Endometrium (tissue), 2 donors: Measurements from ENCODE around the gene KCNK6.

ENCODE experiments used
- FAIRE-seq: peaks from 2 replicates; lab custom pipeline; 2012; peaks lifted over from hg19 to GRCh38; lab: Jason Lieb, UNC
- donor health status: control.
- donor health status: control.

The KCNK6 gene

GRCh38 chr19:38319421-38320258, at the start of gene KCNK6:
Gene KCNK6 (plus strand): TSS chr19:38319845. CDS start chr19:38319951, 106 bp downstream.
- no peak for FAIRE-seq

DNA sequence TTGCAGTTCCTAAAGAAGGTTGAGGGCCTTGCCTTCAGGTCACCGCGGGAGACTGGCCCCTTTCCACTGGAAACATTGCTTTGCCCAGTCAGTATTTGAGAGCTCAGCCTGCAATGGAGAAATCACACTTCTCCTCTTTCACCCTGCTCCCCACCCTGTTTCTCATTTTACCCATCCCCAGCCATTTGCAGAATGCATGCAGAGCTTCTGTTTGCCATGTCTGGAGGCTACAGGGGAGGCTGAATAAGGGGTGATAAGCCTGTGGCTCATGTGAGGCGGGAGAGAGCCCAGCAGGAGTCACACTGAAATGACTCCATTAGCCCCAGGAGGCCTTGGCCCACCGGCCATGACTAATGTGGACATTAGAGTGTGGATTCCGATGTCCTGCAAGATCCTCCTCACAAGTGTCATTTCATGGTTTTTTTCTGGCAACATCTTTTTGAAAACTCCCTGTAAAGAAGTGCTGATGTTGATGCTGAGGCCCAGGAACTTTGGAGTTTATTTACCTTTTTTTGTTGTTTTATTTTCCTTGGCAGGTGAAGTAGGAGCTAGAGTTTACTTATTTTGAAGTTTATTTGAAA, 49.0 kb upstream of the KCNK6 start:
- FAIRE-seq, result no peak

DNA sequence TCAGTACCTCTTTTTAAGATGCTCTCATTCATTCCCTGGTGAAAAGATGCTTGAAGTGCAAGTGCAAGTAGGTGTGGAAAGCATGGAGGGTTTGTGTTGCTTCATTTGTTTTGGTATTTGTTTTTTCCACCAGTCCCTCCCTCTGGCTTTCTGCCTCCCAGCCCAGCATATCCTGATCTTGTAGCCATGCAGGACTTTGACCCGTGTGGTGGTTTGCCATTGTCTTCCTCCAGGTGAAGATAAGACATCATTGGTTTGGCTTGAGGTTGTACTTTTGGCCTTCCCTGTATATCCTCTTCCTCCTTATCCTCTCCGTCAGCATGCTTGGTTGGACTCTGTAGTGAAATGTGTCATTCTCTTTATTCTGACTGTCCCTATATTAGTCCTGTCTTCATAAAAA, 46.1 kb upstream of the KCNK6 start:
- FAIRE-seq, result no peak

DNA sequence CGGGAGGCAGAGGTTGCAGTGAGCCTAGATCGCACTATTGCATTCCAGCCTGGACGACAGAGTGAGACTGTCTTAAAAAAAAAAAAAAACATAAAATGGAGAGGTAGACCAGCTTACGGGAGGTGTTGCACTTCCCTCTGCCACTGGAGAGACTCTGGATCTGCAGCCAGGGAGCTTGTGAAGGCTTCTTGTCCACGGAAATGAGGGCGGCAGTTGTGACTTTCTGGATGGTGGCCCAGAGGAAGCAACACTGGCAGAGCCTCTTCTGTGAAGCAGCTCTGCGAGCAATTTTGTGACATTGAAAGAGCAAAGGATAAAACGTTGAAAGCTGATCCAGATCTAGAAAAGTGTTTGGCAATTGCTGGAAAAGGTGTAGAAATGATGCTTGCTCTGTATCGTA, 44.9 kb upstream of the KCNK6 start:
- no peak for FAIRE-seq

DNA sequence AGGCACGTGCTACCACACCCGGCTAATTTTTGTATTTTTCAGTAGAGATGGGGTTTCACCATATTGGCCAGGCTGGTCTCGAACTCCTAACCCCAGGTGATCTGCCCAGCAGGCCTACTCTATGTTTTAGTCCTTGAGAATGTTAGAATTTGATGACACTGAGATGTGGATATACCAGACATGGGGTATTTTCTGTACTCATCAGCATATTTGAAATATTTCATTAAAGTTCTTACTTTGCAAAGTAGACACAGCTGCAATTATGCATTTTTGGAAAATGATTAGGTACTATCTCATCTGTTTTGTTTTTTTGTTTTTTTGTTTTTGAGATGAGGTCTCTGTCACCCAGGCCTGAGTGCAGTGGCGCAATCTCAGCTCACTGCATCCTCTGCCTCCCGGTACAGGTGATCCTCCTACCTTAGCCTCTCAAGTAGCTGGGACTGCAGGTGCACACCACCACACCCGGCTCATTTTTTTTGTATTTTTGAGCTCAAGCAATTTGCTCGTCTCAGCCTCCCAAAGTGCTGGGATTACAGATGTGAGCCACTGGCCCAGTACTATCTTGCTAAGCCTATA, 42.6 kb upstream of the KCNK6 start:
- no peak for FAIRE-seq

GRCh38 chr19:38277549-38277948, 42.1 kb upstream of the KCNK6 start:
- no peak for FAIRE-seq

DNA sequence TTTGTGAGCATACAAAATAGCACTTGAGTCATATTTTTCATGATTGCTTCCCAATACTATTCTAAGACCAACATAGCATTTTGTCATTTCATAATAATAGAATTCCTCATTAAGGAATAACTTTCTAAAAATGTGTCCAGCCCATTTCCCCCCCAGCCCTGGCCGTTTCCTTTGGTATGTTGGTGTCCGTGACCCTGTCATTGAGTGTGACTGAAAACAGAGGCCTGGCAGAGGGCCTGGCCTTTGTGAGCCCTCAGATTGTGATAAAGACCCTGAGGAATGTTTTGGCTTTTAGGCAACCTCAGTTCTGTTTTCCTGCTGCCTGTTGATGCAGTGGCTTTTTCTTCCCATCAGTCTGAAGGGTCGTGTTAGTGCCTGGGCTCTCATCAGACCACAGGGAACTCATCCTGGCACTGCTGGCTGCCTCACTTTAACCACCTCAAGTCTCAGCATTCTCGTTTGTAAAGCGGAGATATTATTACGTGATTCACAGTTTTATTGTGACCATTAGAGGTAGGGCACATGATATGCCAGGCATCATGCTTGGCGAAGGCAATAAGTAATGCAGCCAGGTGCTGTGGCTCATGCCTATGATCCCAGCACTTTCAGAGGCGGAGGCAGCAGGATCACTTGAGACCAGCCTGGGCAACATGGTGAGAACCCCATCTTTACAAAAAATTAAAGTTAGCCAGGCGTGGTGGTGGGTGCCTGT, 41.5 kb upstream of the KCNK6 start:
- FAIRE-seq, result no peak

- no peak for FAIRE-seq
Measured at GRCh38 chr19:38278751-38279150, 40.9 kb upstream of the KCNK6 start.

GRCh38 chr19:38280030-38280921, 39.4 kb upstream of the KCNK6 start:
- no peak for FAIRE-seq

DNA sequence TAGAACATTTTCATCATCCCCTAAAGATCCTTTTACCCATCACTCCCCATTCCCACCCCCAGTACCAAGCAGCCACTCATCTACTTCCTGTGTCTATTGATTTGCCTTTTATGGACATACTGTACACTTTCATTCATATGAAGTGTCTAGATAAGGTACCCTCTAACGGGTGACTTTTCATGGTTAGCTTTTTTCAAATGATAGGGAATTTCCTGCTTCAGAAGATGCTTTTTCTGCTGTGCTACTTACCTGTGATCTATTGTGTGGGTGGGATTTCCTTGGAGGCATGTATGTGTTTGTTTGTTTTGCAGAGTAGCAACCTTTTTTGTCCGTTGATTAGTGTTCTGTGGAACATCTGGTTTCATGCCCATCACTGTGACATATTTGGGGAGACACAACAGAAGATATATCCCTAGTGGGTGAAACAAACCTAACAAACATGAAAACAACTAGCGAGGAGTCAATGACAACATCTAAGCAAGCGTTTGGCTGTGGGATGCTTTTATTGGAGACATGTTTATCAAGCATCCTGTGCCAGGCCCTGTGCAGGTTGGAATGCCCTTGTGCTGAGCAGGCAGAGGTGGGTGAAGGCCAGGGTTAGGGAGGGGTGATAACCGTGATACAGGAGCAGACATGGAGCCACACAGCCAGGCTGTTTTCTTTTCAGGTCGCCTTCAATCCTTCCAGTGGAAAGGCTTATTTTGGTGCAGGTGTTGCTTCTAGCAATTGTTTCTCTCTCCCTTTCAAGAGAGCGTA, 37.7 kb upstream of the KCNK6 start:
- no peak for FAIRE-seq

GRCh38 chr19:38283271-38283670, 36.4 kb upstream of the KCNK6 start:
- FAIRE-seq, result no peak

DNA sequence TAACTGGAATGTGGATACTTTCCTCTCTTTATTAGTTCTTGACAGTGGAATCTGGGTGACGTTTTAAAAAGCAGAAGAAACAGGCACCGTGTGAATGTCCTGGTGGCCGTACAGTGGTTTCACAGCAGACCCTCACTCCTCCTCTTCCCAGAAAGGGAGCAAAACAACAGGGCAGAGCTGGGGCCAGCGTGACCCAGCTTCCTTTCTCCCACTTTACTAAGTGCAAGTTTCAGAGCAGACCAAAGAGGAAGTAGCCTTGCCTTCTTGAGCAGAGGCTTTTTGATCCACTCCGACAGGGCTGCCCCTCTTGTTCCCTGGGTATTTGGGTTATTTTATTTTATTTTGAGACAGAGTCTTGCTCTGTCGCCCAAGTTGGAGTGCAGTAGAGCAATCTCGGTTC, 35.2 kb upstream of the KCNK6 start:
- peak; percentile 80 for FAIRE-seq

- FAIRE-seq, result peak; percentile 82
Measured at GRCh38 chr19:38285567-38285966, 34.1 kb upstream of the KCNK6 start.

DNA sequence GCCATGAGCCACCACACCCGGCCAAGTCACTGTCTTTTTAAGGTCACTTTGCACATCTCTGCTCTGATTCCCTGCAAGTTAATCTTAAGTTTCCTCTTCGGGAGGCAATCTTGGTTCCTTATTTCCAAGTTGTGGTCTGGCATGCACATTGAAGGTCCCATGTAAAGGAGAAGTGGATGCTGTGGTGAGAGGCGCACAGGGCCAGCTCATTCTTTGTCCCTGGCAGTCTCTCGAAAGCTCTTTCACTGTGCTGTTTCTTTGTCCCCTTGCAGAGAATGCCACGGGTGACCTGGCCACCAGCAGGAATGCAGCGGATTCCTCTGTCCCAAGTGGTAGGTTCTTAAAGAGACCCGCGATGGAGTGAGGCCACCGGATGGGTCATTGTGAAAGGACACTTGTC, 32.0 kb upstream of the KCNK6 start:
- no peak for FAIRE-seq

GRCh38 chr19:38288123-38288855, 31.4 kb upstream of the KCNK6 start:
- FAIRE-seq, result no peak

- FAIRE-seq, result no peak
Measured at GRCh38 chr19:38289955-38290354, 29.7 kb upstream of the KCNK6 start.

- FAIRE-seq, result no peak
Measured at GRCh38 chr19:38290631-38291147, 29.0 kb upstream of the KCNK6 start.

GRCh38 chr19:38291855-38292254, 27.8 kb upstream of the KCNK6 start:
- FAIRE-seq, result no peak

GRCh38 chr19:38293281-38293680, 26.4 kb upstream of the KCNK6 start:
- no peak for FAIRE-seq

DNA sequence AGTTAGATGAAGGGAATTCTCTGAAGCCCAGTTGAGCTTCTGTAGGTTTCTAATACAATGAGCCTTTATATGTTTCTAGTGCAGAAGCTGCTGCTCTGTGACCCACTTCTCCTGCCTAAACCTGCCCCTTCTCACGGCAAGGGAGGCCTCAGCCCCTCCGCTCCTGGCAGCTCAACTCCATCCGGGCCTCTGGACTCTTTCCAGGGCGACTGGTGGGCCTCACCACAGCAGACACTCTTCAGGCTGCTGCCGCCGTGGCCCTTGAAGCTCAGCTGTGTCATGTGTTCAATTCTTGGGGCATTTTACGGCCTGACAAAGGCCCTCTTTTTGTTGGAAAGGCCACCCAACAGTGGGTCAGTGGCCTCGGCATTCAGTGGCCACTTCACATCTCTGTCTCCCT, 25.6 kb upstream of the KCNK6 start:
- FAIRE-seq, result no peak
